Activated CD4-positive, alpha-beta T cell treated with anti-CD3 and anti-CD28 coated beads, Interleukin-2, amount 50 U/mL, for 1 hour (primary cell): ENCODE data around the gene HSPG2.

ENCODE experiments used
- DNase-seq: peaks from one replicate; pipeline ENCODE4 v3.0.0-alpha.2; 2020

Gene HSPG2

DNA sequence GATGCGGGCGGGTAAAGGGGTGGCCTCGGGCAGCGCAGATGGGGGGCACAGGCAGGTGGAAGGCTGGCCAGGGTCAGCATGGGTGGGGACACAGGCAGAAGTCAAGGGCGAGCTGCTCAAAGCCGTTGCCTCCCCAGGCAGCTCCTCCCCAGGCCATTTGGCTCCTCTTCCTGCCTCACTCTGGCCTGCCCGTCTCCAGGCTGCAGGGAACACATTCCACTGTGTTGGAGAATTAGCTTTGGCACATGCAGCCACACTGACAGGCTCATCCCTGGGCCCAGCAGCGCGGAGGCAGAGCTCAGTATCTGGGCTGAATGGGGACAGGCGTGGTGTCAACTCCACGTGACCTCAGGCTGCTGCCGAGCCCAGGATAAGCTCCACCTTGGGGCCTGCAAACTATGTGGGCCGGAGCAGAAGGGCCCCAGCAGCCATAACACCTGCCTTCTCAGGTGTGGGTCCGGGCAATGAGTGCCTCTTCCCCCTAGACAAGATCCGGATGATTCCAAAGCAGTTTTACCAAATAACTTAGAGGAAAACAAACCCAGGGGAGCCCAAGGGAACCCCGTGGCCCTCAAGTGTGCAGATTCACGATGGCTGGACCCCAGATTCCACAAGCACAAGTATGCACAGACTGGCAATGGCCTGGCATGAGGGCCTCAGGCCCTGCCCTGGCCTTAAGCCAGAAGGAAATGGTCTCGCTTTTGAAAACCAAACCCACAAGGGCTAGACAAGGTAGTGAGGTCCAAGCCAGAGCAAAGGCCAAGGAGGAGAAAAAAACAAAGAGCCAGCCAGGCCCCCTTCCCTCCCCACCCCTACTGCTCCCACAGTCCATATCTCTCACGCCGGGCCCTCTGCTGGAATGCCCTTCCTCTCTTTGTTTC is 40.2 kb downstream of the HSPG2 start:
- no peak for DNase-seq

DNA sequence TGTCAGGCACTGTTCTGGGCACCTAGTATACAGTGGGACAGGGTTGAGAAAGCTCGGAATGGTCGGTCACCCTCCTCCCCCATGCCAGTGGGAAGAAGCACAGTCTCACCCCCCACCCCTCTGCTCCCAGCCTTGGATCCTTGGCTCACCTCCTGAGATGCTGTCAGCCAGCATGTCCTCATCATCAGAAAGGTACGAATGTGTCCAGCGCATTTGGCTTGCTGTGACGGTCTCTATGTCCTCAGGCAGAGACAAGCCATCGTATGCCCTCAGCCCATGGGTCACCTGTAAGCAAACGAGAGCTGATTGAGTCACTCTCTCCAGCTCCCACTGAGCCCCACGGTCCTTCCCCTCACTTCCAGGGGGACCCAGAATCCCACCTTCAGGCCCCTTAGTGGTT is 41.1 kb downstream of the HSPG2 start:
- DNase-seq: no peak

DNA sequence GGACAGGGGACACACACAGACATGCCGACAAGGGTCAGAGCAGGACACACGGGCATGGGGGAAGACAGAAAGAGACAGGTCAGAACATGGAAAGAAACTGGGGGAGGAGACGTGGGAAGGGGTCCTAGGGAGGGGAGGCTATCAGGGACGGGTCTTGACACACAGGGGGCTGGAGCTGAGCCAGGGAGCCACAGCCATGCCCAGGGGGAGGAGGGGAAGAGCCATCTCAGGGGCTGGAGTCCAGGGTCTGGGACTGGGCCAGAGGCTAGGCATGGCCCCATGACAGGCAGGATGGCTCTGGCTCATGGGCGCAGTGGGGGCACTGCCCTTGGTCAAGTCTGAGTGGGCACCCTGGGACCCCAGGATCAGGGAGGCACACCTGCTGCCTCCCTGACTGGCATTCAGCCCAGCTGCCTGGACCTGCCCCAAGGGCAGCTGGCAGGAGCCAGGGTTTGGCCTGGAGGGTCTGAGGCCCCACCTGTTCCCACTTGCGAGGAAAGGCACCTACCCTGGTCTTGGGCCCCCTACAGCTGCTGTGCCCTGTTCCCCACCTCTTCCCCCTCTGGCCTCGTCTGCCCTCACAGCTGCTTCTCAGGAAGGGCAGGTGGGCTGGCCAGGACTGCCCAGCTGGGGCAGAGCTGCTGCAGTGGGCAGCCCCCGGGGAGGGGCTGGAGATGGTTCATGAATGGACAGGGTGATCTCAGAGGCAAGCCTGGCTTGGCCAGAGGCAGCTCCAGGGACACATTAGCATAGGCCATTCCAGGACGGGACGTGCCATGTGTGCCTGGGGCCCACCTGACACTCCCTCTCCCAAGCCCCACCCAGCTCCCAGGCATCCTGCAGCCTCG is 42.9 kb downstream of the HSPG2 start:
- no peak for DNase-seq

DNA sequence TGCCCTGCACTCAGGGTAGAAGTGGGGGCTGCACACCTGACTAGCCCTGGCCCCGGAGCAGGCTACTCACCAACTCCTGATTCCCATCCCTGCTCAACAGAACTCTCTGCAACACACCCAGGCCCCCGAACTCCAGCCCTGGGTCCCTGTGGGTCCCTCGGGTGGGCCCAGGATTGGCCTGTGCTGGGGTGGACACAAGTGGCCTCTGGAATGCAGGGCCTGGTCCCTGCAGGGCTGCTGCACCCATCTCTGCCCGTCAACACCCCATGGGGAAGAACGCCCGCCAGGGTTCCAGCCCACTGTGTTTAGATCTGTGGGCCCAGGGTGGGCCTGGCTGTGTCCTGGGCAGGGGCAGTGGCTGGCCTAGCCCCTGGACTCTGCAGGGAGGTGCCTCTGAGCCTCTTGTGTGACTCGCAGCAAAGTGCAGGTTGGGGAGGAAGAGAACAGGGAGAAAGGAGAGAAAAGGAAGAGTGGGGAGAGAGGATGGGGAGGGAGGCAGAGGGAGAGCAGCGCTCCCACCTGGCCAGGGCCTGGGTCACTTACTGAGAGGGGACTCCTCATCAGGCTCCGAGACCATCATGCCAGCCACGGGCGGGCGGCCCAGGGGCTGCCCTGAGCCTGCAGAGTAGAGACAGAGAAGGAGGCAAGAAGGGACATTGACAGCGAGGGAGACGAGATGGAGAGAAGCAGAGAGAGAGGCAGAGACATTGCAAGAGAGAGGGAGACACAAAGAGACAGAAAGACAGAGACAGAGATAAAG is 43.9 kb downstream of the HSPG2 start:
- no peak for DNase-seq

DNA sequence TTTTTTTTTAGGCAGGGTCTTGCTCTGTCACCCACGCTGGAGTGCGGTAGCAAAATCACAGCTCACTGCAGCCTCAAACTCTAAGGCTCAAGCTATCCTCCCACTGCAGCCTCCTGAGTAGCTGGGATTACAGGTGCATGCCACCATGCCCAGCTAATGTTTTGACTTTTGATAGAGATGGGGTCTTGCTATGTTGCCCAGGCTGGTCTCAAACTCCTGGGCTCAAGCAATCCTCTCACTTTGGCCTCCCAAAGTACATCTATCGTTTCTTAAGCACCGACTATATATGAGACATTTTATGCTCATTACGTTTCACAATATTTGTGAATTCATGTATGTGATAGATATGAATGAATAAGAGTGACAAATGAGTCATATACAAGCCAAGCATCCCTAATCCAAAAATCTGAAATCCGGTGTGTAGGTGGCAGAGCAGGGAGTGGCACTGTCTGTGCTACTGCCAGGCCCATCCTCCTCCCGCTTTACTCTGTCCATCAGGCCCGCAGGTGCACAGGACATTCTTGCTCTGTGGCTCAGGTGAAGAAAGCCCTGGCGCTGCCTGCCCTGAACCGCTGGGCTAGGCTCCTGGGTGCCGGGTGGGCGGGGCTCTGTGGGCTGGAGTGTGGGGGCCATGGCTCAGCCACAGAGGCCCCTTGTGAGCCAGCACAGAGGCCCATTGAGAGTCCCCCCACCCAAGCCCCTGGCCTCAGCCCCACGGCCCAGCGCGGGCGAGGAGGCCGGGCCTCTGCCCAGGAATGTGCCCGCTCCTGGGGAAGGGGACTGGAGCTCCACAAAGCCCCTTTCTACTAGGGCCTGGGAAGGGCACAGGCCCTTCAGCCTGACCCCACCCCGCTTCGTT is 45.3 kb downstream of the HSPG2 start:
- DNase-seq: no peak

DNA sequence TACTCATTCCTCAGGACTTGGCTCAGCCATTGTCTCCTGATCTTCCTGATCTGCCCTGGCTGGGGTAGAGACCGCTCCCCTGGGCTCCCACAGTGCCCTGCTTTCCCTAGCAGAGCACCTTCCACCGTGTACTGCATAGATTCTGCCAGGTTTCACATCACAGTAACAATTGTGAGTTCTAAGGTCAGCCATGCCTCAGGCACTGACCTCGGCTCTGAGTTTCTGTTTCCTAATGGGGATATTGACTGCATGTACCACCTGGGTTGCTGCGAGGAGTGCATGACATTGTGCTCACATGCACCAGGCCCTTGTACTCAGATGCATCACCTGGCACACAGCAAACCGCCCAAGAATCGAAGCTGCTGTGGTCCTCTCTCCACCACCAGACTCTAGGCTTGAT is 46.0 kb downstream of the HSPG2 start:
- DNase-seq: no peak

DNA sequence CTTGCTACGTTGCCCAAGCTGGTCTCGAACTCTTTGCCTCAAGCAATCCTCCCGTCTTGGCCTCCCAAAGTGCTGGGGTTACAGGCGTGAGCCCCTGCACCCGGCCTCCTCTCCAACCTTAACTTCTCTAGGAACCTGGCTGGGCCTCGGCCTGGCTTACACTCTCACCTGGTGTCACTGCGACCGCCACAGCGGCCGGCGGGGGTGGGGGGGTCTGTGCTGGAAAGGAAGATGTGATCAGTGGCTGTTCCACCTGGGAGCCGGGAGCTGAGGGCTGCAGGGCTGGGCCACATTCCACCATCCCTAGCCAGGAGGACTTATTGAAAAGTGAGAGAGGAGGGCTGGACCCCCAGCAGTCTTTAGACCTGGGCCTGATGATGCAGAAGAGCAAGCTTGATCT is 48.6 kb downstream of the HSPG2 start:
- DNase-seq: no peak

DNA sequence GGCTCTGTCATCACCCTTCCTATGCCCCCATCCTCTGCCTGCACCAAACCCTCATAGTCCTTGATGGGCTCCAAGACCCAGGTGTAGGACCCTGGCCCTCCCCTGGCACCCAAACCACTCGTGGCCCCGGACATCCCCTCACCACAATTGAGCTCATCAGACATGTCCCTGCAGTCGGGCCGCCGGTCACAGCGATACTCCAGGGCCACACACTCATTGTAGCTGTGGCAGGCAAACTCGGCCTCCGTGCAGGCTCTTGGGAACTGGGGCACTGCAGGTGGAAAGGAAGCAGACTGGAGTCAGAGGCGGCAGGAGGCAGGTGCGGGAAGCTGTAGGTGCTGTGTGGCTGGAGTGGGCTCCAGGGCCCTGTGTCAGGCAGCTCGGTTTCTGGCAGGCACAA is 49.3 kb downstream of the HSPG2 start:
- DNase-seq: no peak

DNA sequence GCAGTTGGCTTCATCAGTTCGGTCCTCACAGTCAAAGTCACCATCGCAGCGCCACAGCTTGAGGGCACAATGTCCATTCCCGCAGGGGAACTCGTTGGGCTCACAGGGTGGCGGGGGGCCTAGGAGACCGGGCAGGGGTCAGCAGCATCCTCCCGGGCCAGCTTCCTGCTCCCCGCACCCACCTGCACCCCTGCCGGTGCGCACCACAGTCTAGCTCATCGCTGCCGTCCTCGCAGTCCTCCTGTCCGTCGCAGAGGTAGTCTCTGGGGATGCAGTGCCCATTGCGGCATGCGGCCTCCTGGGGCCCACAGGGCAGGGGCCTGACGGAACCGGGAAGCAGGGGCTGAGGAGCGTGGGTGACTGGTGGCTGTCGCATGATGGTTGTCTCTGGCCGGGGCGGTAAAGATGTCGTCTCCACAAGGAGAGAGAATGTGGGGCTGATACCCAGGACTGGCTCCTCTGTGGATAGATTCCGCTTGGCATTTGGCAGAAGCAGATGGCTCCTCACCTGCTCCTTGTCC is 49.8 kb downstream of the HSPG2 start:
- no peak for DNase-seq

DNA sequence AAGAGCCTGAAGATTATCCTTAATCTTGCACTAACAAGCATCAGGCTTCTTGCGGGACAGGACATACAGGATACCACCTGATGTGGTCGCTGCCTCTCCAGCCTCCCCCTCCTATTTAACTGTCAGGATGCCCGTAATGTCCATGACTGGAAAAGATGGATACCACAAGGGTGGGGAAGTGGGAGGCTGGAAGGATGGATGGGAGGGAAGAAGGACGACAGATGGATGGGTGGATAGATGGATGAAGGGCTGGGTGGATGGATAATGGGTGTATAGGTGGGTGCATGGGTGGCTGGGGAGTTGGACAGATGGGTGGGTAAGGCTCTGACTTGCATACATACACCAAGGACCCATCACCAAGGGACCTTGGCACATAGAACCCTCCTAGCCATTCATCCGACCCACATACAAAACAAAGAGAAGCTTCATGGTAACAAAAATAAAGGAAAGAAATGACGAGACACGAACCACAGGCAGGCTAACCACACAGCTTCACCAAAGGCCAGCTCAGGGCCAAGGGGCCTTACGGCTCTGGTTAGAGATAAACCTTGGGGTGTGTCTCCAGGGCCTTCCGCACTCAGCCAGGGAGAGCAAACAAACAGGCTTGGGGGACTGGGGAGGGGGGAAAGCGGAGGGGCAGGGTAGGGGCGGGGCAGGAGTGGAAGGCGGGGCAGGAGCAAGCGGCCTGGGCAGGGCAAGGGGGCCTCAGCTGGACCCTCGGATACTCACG is 50.5 kb downstream of the HSPG2 start:
- no peak for DNase-seq

DNA sequence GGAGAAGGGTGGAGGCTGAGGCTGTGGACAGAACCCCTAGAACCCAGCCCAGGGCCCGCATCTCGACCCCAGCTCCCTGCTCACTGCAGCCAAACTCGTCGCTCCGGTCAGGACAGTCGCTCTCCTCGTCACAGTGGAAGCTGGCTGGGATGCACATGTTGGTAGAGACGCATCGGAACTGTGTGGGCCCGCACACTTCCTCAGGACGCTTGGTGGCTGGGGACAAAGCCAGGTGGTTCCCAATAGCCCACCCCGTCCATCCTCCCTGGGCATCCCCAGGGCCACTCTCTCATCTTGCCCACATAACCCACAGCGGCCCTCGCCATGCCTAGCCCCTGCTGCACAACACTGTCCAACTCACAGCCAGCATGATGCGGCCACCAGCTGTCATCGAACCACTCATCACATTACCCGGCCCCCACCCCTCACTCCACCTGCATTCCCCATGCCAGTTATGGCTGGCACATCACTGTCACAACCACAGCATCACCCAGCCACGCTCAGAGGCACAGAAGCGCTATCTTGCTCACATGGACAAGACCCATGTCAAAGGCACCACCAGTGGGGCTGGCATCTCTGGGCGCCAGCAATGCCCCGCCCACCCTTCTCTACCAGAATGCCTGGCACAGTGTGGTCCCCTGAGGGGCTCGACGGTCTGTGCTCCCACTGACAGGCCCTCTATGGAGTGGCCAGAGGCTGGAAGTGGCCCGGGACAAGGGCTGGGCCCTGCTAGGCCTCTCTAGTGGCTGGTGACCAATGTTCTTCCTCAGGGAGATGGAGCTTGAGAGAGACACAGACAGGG is 51.7 kb downstream of the HSPG2 start:
- no peak for DNase-seq

DNA sequence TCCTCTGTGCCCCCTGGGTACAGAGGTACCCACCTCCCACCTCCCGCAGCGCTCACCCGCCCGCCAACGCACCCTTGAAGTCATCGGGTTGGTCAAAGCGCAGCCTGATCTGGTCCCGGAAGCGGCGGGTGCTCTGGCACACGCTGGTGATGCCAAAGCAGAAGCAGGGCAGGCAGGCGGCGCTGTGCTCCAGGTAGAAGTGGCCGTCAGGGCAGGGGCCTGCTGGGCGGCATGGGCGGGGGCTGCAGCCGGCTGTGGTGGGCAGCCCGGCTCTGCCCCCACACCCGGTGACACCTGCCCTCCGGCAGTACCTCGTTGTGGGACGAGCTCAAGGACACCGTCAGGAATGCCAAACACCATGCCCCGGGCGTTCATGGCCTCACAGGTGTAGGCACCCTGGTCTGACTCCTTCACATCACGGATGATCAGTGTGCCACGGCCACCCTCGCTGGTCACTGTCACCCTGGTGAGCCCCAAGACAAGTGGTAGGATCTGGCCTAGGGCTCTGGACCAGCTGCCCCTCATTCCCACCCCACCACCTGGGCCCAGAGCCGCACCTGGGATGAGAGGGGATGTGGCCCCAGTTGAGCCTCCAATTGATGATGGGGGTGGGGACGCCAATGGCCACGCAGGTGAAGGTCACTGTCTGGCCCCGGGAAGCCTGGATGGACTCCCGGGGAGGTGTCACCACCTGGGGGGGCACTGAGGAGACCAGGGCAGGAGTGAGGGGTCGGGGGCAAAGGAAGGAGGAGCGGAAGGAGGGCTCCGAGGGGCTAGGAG is 52.5 kb downstream of the HSPG2 start:
- no peak for DNase-seq

DNA sequence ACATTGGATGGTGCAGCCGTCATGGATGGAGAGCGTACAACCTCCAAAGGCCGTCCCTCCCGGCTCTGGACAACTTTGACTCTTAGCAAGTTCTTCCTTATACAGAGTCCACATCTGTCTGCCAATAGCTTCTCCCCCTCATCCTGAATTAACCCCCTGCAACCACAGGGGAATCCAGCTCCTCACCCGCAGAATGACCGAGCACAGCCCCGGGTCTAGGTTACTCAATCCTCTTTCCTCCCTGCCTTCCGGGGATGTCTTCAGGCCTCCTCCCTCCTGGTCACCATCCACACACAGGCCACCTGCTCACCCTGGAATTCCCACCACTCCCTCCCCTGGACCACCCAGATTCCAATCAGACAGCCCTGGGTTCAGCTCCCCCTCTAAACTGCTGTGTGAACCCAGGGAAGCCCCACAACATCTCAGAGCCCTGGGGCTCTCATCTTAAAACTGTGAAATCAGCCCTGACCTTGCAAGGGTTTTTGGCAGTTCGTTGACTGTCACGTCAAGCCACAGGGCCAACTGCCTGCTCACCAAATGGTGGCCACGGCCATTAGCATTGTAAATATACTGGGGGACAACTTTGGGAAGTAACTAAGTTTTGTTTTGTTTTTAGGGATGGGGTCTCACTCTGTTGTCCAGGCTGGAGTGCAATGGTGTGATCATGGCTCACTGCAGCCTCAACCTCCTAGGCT is 54.2 kb downstream of the HSPG2 start:
- DNase-seq: no peak

DNA sequence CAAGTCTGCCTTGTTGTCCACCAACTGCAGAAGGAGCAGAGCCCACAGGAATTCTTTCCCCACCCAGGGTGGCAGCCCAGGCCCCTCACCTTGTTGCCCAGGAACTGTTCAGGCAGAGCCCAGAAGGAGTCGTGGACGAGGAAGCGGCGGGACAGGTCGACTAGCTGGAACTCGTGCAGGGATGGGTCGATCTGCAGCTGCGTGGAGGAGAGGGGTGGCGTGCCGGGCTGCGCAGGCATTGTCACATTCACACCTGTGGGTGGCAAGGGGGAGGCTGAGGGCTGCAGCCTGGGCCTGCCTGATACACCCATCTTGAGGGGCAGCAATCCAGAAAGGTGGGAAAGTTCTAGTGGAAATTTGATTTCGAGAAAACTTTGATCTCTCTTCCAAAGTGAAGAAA is 55.9 kb downstream of the HSPG2 start:
- no peak for DNase-seq

DNA sequence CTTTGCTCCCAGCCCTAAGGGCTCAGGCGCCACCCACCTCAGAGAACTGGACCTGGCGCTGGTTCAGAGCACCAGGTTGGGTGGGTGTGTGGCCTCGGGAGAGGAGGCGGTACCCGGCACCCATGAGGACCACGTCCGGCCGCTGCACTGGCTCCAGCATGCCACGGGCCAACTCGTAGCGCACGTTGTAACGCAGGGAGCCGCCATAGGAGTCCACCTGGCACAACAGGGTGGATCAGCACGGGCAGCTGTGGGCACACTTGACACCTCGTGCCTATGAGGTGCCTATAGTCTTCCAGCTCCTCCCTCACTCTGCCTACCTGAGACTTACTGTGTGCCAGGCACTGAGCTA is 56.5 kb downstream of the HSPG2 start:
- DNase-seq: no peak

DNA sequence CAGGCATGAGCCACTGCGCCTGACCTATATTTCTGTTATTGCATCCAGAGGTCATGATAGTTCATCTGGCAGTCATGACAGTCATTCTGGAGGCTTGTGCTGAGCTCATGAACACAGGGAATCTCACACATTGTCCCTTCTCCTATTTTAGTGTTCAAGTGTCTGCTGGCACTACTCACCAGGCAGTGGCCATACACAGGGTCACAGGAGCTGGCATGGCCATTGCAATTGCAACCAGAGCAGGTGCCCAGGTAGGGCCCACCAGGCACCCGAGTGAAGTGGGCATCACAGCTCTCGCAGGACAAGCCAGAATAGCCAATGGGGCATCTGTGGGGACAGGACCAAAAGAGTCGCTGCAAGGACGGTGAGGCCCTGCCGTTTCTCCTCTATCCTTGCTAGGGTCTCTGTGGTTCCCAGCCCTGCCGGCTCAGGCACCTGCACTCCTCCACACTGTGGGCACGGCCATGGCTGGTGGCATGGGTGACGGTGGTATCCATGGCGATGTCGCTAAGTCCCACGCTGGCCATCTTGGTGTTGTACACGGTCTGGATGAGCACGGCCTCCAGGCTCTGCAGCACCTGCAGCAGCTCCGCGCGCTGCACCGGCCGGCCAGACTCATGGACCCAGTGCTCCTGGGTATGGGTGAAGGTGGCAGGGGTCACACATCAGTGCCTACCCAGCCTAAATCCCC is 57.0 kb downstream of the HSPG2 start:
- no peak for DNase-seq

DNA sequence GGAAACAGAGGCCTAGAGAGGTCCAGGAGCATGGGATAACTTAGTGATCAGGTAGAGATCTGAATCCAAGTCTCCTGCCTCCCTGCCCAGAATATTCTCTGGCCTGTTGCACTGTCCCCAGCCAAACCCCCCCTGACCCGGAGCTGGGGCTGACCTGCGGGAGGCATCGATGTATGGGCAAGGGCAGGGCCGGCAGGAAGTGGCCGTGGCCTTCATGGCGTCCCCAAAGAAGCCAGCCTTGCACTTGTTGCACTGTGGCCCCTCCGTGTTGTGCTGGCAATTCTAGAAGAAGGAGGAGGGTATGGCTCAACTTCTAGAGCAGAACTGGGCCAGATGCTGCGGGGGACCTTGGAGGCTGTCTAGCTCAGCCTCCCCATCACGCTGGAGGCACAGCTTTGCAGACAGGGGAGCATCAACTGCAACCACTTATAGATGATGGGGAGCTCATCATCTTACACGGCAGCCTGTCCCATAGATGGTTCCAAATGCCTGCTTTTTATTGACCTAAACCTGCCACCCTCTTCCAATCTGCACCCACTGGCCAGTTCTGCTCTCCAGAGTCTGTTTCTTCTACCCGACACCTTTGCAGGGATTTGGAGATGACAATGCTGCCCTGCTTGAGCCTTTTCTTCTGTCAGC is 58.2 kb downstream of the HSPG2 start:
- DNase-seq: no peak
